Stimulated activated CD4-positive, alpha-beta T cell treated with anti-CD3 and anti-CD28 coated beads, TNF-alpha, amount 100 ng/mL, for 1 hour (primary cell): Measurements from ENCODE around the gene KCNMA1.

Experiments
- DNase-seq, 3 donors: peaks; one replicate each; pipeline ENCODE4 v3.0.0-alpha.2; 2020; ENCODE audit warnings: low read depth in 3 of 3, low spot score in 1 of 3

Gene KCNMA1

GRCh38 chr10:77457721-77458120 is 179.9 kb downstream of the KCNMA1 start:
- DNase-seq, result no peak

GRCh38 chr10:77457266-77457665 is 180.3 kb downstream of the KCNMA1 start:
- DNase-seq, result no peak

GRCh38 chr10:77456414-77456813 is 181.2 kb downstream of the KCNMA1 start:
- no peak for DNase-seq

- DNase-seq, result no peak
Measured at GRCh38 chr10:77455561-77455960, 182.0 kb downstream of the KCNMA1 start.

- no peak for DNase-seq
Measured at GRCh38 chr10:77452952-77453564, 184.6 kb downstream of the KCNMA1 start.

GRCh38 chr10:77451886-77452285 is 185.7 kb downstream of the KCNMA1 start:
- DNase-seq, result no peak

- no peak for DNase-seq
Measured at GRCh38 chr10:77448226-77448625, 189.4 kb downstream of the KCNMA1 start.

GRCh38 chr10:77446700-77447099 is 190.9 kb downstream of the KCNMA1 start:
- DNase-seq, result no peak

GRCh38 chr10:77445547-77445946 is 192.1 kb downstream of the KCNMA1 start:
- no peak for DNase-seq

GRCh38 chr10:77444041-77444440 is 193.6 kb downstream of the KCNMA1 start:
- DNase-seq, result no peak

- DNase-seq, result no peak
Measured at GRCh38 chr10:77442699-77443189, 194.9 kb downstream of the KCNMA1 start.

- DNase-seq, result no peak
Measured at GRCh38 chr10:77441353-77442166, 196.0 kb downstream of the KCNMA1 start.

GRCh38 chr10:77436257-77436975 is 201.2 kb downstream of the KCNMA1 start:
- DNase-seq, result no peak

GRCh38 chr10:77433546-77433945 is 204.1 kb downstream of the KCNMA1 start:
- no peak for DNase-seq

GRCh38 chr10:77431980-77432797 is 205.4 kb downstream of the KCNMA1 start:
- no peak for DNase-seq

GRCh38 chr10:77431209-77431611 is 206.4 kb downstream of the KCNMA1 start:
- DNase-seq, result no peak

- DNase-seq, result no peak
Measured at GRCh38 chr10:77430530-77430929, 207.1 kb downstream of the KCNMA1 start.

- no peak for DNase-seq
Measured at GRCh38 chr10:77428691-77429395, 208.8 kb downstream of the KCNMA1 start.

- DNase-seq, result no peak
Measured at GRCh38 chr10:77424257-77424656, 213.4 kb downstream of the KCNMA1 start.
